ENCODE measurements around the gene DNAJB8.

- TF ChIP-seq POLR2A (IDR thresholded peaks at IDR 0.05; ENCODE audit: extremely low read depth, insufficient read length) (no peak), CTCF (IDR thresholded peaks at IDR 0.05; ENCODE audit: low read depth, low read length) (no peak)
Observed at GRCh38 chr3:128485282-128486204, 18.9 kb upstream of the DNAJB8 start.

All from NB4 (cell line).